NCI-H510A (cell line): ENCODE measurements around the gene FOXJ3.

ENCODE experiments used
- DNase-seq: peaks from one replicate; lab custom pipeline; 2025; lab: John Stamatoyannopoulos, UW

The FOXJ3 gene

DNA sequence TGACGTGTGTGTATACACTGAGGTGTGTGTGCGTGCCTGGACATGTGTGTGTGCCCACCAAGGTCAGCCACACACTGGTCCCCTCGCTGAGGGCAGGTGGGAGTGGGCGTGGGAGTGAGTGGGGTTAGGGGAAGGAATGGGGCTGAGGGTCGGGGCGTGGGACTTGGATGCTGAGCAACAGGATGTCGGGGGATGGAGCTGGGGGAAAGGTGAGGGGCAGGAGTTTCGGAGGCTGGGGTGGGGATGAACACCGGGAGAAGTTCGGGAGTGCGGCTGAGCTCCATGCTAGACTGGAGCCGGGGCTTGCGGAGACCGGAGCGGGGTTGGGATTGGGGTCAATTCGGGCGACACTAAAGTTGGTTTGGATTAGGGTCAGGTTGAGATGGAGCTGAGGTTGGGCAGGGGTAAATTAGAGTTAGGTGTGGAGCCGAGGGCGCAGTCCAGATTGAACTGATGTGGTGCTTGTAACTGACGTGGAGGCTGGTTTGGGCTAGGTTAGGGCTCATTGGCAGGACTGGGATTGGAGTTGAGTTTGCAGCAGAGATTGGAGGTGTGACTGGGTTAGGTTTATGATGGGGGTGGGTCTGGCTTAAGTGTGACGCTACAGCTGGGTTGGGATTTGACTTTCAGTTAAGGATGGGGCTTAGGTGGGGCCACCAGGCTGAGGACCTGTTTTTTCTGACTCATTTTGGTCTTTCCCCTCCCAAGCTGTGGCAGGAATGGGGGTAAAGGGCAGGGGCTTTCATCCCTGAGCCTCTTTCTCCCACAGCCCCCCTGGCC lies 167.2 kb downstream of the FOXJ3 start:
- DNase-seq: no peak

DNA sequence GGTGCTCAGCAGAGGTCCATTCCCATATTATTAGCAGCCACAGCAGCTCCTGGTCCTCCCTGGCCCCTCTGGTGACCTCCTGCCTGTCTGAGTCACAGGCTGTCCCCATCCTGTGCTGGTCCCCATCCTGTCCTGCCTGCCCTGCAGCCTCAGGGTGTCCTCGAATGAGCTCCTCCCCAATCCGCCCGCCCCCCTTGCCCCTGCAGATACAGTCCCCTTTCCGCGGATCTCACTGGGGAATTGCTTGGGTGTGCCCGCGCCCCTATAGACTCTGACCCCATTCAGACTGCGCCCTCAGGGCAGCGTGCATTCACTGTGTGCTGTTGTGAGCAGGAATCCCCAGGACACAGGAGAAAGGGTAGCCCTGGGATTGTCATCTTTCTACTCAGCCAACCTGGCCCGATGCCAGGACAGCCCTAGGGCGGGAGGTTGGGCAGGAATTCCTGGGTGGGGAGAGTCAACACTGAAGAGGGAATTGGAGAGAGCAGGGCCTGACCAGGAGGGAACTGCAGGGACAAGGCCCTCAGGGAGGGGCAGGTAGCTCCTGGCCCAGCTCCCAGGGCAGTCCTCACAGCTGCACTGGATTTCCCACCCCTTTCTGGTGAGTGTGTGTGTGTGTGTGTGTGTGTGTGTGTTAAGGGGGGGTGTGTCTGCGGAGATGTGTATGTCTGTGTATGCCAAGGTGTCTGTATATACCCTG lies 169.4 kb downstream of the FOXJ3 start:
- DNase-seq: peak; percentile 89

DNA sequence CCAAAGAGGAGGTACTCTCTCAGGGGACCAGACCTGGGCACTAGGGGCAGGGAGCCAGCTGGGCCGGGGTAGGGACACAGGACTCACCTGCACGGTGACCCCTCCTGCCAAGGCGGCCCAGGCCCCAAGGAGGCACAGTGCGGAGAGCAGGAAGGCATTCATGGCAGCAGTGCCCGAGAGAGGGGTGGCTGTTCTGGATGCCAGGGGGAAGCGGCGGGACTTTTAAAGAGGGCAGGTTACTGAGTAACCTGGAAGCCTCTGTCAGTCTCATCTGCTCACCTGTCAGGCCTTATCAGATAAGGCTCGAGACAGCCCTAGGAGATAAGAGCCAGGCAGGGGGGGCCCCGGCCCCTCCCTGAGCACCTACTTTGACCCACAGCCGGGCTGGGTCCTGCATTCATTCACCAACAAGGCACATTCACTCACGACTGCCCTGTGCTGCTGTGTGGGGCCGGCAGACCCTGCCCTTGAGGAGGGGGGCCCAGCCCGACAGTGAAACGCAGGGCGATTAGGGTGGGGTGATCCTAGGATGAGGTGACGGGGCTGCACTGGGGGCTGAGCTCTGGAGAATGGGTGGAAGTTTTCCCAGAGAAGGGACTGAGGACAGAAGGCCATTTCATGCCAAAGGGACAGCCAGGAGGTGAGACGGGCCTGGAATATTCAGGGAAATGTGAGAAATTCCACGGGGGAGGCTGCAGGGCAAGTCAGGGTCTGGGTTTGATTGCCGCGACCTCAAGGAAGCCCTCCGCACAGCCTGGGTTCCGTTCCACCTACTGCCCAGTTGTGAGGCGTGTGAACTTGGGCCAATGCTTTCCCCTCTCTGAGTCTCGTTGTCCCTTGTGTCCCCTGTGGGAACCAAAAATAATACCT lies 170.2 kb downstream of the FOXJ3 start, which contains the start of gene GUCA2A:
GUCA2A (minus strand) TSS at position 195 of the 870 bp plus-strand sequence; CDS start at position 162, 33 bp downstream.
- DNase-seq: no peak

DNA sequence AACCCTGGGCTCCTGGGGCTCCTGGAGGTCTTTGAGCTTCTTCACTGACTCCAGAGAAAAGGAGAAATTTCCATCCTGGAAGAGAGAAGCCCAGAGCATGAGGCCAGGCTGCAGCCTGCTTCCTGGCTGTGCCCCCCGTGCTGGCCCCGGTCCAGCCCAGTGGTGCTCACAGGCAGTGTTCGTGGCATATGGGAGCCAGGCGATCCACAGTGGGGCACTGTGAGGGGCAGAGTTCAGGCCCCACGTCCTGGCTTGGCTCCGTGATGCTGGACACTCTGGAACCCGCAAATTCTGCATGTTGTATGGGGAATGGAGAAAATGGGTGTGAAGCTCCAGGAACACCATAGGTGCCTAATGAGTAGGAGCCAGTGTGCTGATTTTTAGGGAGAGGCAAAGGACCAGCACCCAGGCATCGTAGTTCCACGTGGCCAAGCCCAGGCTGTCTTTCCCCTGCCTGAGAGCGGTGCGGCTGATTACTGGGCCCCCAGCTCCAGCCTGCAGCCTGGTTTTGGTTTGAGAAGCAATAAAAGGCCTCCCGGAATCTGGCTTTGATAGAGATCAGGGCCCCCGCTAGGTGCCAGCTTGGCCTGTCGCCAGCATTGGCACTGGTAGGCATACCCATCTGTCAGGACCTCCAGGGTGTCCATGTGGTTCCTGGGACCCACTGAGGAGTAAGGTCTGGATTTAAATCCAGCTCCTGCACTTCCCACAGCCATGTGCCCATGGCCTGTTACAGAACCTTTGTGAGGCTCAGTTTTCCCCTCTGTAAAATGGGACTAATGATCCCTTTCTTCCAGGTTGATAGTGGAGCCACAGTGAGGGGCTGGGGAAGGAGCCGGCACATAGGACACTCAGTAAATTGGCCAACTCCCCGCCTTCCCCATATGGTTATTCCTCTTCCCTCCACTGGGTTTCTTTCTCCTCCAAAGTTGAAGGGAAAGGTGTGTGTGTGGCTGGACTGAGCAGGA lies 171.2 kb downstream of the FOXJ3 start:
- DNase-seq: no peak

DNA sequence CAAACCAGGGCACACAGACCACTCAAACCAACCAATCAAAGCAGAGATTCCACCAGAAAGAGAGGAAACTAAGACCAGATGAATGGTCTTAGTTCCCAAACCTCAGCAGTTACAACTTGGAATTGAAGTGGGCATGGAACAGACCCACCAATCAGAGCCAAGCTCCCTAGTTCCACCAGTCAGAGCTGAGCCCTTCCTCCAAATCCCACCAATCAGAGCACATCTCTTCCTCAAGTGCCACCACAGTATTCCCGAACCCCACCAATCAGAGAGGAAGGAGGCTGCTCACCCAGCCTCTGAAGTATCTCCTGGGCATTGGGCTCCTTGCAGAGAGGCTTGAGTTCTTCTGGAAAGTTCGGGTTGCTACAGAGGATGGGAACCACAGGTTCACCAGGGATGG lies 171.9 kb downstream of the FOXJ3 start:
- DNase-seq: no peak

DNA sequence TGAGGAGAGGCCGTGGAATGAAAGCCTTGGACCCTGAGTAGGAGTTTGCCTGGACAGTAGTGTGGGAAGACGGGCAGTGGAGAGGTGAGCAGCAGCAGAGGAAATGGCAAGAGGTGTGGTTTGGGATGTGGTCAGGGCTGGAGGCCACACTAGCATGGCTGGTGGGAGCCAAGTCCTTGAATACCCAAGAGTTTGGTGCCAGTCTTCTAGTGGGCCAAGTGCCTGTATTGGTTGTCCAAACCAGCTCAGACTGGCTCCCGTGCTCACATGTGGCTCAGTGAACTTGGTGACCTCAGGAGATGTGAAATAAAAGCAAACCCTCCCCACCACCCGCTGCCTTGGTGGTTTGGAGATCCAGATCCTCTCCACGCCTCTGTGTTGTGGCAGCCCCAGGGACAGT lies 172.9 kb downstream of the FOXJ3 start:
- no peak for DNase-seq

DNA sequence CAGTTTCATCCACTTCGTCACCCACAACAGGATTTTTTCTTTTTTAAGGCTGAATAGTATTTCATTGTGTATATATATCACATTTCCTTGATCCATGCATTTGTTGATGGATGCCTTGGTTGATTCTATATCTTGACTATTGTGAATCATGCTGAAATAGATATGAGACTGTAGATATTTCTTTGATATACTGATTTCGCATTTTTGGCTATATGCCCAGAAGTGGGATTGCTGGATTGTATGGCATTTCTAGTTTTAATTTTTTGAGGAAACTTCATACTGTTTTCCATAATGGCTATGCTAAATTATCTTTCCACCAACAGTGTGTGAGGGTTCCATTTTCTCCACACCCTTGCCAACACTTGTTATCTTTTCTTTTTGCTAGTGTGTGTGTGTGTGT lies 176.8 kb downstream of the FOXJ3 start:
- no peak for DNase-seq

DNA sequence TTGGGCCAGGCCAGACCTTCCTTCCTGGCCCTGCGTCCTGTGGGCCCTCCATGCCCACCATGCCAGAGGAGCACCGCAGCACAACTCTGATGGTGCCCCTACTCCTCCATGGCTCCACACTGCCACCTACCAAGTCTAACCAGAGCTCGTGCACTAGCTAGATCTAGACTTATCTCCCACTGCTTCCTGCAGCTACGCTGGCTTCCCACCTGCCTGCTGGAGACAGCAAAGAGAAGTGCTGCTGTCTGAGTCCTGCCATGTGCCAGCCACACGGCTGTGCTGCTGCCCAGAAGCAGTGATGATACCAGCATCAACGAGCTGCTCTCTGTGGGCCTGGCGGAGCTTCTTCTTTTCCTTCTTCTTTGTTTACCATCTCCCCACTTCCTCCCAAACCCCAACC lies 177.4 kb downstream of the FOXJ3 start:
- no peak for DNase-seq

DNA sequence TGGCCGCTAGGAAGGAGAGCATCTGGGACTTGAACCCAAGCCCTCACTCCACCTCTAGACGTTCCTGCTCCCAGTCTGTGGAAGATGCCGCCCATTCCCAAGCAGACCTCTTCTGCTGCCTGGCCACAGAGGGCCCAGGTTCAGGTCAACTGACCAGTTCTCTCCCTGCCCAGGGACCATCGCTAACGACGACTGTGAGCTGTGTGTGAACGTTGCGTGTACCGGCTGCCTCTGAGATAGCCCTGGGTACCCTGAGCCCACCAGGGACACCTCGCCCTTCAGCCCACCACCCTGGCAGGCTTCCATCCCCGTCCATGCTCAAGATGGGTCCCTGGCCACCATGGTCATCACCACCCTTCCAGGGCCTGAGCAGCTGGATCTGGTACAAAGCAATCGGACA lies 179.7 kb downstream of the FOXJ3 start:
- no peak for DNase-seq

DNA sequence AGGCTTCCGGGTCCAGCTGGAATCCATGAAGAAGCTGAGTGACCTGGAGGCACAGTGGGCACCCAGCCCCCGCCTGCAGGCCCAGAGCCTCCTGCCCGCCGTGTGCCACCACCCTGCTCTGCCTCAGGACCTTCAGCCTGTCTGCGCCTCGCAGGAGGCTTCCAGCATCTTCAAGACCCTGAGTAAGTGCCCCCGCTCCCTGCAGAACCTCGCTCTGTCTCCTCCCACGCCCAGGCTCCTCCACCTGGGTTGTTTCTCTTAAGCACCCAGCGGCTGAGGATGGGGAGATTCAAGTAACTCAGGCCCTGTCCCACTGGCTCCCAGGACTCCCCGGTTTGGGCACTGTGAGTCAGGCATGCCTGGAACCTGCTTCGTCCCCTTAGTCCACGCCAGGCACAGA lies 180.3 kb downstream of the FOXJ3 start:
- no peak for DNase-seq

DNA sequence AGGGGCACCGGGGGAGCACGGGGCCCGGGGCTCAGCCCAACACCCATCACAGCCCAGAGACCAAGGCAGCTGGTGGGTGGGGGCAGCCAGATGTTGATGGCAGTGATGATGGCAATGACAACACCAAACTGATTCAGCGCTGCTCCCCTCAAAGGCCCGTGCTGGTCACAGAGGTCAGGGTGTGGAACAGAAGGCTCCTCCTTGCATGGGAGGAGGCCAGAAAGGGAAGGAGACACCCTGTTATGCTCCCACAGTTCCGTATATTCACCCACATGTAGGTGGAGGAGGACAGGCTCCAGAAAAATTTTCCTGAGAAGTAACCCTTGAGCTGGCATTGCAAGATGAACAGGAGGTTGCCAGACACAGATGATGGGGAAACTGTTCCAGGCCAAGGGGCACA lies 181.4 kb downstream of the FOXJ3 start:
- DNase-seq: no peak

DNA sequence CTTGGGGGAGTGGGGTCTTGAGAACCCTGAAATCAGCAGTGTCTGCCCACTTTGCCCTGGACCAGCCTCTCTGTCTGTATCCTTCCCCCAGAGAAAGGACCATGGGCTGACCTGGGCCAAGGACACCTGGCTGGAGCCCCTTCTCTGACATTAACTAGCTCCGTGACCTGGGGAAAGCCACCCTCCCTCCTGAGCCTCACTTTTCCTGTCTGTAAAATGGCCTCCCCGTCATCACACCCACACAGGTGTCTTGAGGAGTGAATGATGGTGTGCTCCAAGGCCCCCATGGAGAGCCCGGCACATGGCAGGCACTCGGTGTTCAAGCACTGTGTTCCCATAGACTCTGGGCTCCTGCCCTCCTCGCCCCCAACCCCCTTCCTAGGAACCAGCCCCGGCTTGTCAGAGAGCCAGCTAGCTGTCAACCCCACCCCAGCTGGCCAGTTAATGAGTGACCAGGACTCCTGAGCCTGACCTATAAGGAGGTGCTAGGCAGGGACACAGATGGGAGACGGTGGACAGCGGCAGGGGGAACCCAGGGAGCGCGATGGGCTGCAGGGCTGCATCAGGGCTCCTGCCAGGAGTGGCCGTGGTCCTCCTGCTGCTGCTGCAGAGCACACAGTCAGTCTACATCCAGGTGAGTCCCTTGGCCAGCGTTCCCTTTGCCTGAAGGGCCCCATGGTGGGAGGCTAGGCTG lies 182.0 kb downstream of the FOXJ3 start, which contains the start of gene GUCA2B:
GUCA2B (plus strand) TSS at position 504 of the 694 bp plus-strand sequence; CDS start at position 545, 41 bp downstream.
- DNase-seq: no peak

DNA sequence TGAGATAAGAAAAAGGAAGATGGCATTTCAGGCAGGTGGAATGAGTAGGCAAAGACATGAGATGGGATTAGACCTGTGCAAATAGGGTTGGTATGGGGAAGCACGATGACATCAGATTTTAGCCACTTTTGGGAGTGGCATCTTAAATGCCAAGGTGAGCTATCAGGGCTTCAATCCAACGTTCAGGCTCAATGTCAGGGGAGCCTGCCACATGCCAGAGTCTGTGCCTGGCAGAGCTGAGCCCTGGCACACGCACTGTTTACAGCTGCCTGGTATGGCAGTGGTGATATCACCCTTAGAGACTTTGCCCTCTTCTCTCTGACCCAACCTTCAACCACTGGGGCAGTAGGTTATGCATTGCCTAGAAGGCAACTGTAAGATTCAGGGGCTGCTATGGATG lies 182.9 kb downstream of the FOXJ3 start:
- no peak for DNase-seq

DNA sequence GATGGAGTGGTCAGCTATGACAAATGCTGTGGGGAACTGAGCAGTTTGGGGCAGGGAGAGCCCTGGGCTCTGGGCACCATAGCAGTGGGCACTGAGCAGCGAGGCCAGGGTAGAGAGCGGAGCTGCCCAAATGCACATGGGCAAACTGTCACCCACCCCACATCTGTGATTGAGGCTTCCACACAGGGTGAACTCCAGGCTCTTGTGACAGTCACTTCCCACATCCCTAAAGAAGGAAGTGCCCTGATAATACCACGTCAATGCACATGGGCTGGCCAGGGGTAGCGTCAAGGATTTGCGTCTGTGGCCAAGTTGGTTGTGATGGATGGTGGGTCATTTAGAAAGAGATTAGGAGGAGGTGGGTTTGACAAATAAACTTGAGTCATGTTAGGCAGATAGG lies 184.4 kb downstream of the FOXJ3 start:
- no peak for DNase-seq

DNA sequence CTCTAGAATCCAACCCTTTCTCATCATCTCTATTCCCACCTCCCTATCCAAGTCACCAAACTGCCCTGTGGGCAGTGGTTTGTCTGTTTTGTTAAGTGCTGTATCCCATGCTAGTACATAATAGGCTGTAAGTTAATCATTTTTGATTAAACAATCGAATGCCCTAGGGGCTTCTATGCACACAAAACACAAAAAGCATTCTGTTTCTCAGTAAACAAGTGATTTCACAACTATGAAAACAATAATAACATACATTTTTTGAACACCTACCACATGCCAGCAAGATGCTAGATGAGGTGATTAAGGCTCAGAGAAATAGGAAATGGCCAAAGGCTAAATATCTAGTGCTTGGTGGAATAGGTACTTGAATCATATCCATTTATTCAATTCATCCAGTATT lies 186.9 kb downstream of the FOXJ3 start:
- no peak for DNase-seq

DNA sequence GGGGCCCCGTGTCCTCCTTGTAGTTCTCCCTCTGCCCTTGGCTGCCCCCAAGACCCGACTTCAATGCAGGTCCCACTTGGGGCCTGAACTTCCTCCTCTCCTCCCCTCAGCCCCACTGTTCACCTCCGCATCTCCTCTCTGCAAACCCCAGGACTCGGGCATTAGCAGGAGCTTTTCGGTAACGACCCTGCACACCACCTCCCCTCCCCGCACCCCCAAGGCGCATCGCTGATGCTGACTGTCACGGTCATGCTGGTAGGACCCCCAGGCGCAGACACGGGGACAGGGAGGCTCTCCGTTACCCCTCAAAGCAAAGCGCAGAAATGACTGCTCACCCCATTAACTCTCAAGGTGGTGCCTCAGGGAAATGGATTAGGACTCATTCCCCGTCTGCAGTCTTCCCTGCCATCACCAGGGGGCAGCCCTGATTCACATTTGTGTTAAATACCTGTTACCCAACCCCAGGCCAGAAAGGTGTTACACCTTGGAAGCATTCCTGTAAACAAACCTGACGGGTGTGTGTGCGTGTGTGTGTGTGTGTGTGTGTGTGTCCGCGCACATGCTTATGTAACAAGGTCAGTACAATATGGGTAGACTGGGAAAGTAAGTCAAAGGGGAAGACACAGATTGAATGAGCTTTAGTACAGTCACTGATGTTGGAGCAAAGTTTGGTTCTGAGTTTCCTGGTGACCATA lies 188.3 kb downstream of the FOXJ3 start:
- peak; percentile 75 for DNase-seq

DNA sequence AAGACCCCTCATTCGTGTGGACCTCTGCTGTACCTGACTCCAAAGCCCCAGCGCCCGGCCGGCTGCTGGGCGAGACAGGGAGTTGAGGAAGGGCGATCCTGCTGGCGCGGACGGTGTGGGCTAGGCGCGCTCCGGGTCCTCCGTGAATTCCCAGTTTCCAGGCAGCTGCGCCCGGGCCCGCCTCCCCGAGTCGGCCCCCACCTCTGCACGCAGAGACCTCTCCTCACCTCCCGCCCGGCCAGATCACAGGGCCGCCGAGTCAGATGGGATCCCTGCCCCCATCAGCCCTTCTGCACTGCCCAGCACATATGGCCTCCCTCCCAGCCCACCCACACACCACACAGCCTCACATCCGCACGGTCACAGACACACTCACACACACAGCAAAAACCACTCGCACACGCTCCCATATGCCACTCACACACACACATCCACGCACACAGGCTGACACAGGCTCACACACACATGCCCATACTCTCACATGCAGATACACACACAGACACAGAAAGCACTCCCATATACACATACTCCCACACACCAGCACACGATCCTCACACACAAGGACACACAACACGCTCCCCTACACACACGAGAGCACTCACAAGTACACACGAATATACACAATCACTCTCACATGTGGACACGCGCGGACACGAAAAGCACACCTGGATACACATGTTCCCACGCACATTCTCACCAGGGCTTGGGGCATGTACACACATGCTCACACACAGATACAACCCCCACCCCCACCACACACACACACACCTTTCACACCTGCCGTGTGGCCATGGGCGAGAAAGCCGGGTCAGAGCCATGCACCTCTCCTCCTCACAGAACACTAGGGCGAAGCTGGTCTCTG lies 189.0 kb downstream of the FOXJ3 start:
- DNase-seq: no peak

DNA sequence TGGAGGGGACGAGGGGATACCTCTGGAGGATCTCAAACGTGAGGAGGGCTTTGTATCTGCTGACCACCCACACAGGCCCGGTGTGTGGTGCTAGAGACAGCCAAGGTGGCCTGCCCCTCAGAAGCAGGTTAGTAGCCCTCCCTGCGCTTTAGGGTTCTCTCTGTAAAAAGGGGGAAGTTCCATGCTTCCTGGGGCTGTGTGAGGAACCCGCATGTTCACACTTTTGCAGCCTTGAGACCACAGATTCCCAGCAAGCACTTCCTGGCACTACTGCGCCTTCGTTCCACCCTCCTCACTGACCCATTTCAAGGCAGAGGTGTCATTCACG lies 189.7 kb downstream of the FOXJ3 start:
- DNase-seq: no peak

DNA sequence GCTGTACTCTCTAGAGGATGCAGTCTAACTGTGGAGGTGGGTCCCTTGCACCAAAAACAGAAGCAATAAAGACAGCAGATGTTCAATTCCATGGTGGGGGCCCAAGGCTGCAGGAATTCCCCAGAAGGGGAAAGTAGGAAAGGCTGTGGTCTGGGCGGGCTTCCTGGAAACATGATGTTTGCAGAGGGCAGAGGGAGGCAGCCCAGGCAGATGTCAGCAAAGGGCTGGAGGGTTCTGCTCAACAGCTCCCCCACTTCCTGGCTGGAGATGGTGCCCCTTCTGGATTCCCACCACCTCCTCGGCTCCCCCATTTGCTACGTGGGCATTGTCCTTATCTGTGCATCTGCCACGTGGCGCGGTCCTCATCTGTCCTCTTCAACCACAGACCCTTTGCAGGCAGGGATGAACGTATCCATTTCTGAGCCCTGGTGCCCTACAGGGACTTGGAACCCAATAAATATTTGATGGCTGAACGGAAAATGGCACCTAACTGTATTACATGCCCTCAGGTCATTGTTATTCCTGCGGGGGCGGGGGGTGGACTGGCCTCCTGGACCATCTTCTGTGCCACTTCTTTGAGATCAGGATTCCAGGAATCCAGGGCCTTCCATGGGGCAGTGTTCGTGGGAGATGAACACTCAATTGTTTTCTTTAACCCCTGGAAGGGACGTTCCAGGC lies 190.2 kb downstream of the FOXJ3 start:
- no peak for DNase-seq
